HepG2 (cell line): Measurements from ENCODE around the gene CDCA5. TPM values are rescaled to one million over a fixed set of nuclear protein-coding genes. Genes with fewer than 3 reads are reported as not detected.

Experiments
- CEBPZ ChIP-seq: IDR thresholded peaks from 2 replicates; pipeline ENCODE4 v1.6.1; 2012; ENCODE audit warnings: low read length, improper control_type of control experiment
- ELF3 ChIP-seq: IDR thresholded peaks from 2 replicates; pipeline ENCODE4 v1.6.1; 2016; ENCODE audit warnings: missing genetic modification reagents, missing compliant biosample characterization
- ETS1 ChIP-seq: sonication (generic); formaldehyde crosslinking; IDR thresholded peaks from 2 replicates; pipeline ENCODE4 v1.4.0; 2020; ENCODE audit warnings: missing genetic modification reagents
- FOXP4 ChIP-seq: sonication (generic); formaldehyde crosslinking; IDR thresholded peaks from 2 replicates; pipeline ENCODE4 v1.4.0; 2020; ENCODE audit warnings: missing genetic modification reagents
- RXRA ChIP-seq: sonication (generic); formaldehyde crosslinking; IDR thresholded peaks from 2 replicates; pipeline ENCODE4 v1.5.1; 2020; ENCODE audit warnings: missing genetic modification reagents
- SALL2 ChIP-seq: sonication (generic); formaldehyde crosslinking; IDR thresholded peaks from 2 replicates; pipeline ENCODE4 v1.8.1; 2023; ENCODE audit warnings: mild to moderate bottlenecking, missing genetic modification reagents, inconsistent platforms
- TAF1 ChIP-seq: sonication (generic); formaldehyde crosslinking; IDR thresholded peaks from 2 replicates; pipeline ENCODE4 v1.4.0; 2020; ENCODE audit warnings: missing genetic modification reagents
- WIZ ChIP-seq: sonication (generic); formaldehyde crosslinking; IDR thresholded peaks from 2 replicates; pipeline ENCODE4 v1.5.1; 2020; ENCODE audit warnings: mild to moderate bottlenecking, missing genetic modification reagents
- ZFP91 ChIP-seq: sonication (generic); formaldehyde crosslinking; IDR thresholded peaks from 2 replicates; pipeline ENCODE4 v1.9.0; 2022; ENCODE audit warnings: missing genetic modification reagents, mild to moderate bottlenecking, borderline replicate concordance
- ZNF550 ChIP-seq: sonication (generic); formaldehyde crosslinking; IDR thresholded peaks from 2 replicates; pipeline ENCODE4 v1.4.0; 2020; ENCODE audit warnings: mild to moderate bottlenecking, missing genetic modification reagents, borderline replicate concordance
- ZNF558 ChIP-seq: sonication (generic); formaldehyde crosslinking; IDR thresholded peaks from 2 replicates; pipeline ENCODE4 v1.9.0; 2022; ENCODE audit warnings: mild to moderate bottlenecking, missing genetic modification reagents, borderline replicate concordance
- ZSCAN31 ChIP-seq: sonication (generic); formaldehyde crosslinking; IDR thresholded peaks from 2 replicates; pipeline ENCODE4 v1.5.0; 2020; ENCODE audit warnings: low read depth, mild to moderate bottlenecking, missing genetic modification reagents
- polyA plus RNA-seq, 8 experiments: library from polyadenylated mRNA; depleted of rRNA in 3 of 8; stranded (reverse) in 7 of 8; unstranded in 1 of 8; fragments of >200 nt; fragmentation: Illumina TruSeq in 4 of 8; extraction: Trizol in 4 of 8; gene quantifications; 2 replicates each; pipeline versions ENCODE4 v1.2.1 to v1.2.3, GENCODE V29; 2011 to 2016; ENCODE audit warnings: low read depth in 4 of 8, missing spikeins in 1 of 8, mixed read lengths in 1 of 8; ENCODE audit not compliant: insufficient read depth in 1 of 8
- total RNA-seq, 5 experiments: library from RNA; depleted of rRNA; stranded (reverse); fragments of >200 nt; fragmentation: Illumina TruSeq; extraction: Trizol; gene quantifications; 2 replicates each; pipeline ENCODE4 v1.2.3, GENCODE V29; 2016; ENCODE audit warnings: low read depth in 1 of 5
- TF ChIP-seq, protein P1 (sequence below): sonication (generic); formaldehyde crosslinking; IDR thresholded peaks from 2 replicates; pipeline ENCODE4 v1.5.0; 2020; ENCODE audit warnings: missing genetic modification reagents

CDCA5 gene
- total and polyA plus RNA-seq, 2 of the 13 experiments (the other 11 are each of a cell fraction or from before 2014, with no cell fraction given), result 13.5 to 50.6 TPM

DNA sequence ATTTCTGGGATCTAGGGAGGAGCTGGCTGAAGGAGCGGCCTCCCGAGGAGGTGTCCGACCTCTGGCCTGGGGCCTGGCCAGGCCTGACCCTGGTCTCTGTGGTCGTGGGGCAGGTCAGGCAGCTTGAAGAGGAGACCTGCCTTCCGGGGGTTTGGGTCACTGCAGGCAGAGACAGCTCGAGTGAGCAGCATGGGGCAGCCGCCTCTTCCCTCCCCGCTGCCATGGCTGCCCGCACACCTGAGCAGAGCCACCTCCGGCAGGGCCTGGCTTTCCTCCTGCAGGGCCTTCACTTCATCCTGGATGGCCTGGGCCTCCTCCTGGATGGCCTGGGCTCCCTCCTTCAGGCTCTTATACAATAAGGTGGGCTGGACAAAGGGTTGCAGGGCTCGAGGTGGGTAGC, 17.5 kb downstream of the CDCA5 start (continued):
- TF ChIP-seq FOXP4 (CRISPR knock-in tag), result no peak
- no peak for TF ChIP-seq WIZ (CRISPR knock-in tag)
- TF ChIP-seq TAF1 (CRISPR knock-in tag), result peak; percentile 46; the same call in 1 of the 2 replicates
- peak; percentile 25; the same call in 1 of the 2 replicates for TF ChIP-seq RXRA (CRISPR knock-in tag)
- no peak for TF ChIP-seq ZNF550
- TF ChIP-seq, protein P1, sequence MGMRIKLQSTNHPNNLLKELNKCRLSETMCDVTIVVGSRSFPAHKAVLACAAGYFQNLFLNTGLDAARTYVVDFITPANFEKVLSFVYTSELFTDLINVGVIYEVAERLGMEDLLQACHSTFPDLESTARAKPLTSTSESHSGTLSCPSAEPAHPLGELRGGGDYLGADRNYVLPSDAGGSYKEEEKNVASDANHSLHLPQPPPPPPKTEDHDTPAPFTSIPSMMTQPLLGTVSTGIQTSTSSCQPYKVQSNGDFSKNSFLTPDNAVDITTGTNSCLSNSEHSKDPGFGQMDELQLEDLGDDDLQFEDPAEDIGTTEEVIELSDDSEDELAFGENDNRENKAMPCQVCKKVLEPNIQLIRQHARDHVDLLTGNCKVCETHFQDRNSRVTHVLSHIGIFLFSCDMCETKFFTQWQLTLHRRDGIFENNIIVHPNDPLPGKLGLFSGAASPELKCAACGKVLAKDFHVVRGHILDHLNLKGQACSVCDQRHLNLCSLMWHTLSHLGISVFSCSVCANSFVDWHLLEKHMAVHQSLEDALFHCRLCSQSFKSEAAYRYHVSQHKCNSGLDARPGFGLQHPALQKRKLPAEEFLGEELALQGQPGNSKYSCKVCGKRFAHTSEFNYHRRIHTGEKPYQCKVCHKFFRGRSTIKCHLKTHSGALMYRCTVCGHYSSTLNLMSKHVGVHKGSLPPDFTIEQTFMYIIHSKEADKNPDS (CRISPR knock-in tag), result 0 out of 2 replicates have a peak, but pooled peaks have one; percentile 48
- no peak; the same call in 1 of the 2 replicates for TF ChIP-seq ZNF558 (CRISPR knock-in tag)
- TF ChIP-seq CEBPZ, result no peak
- TF ChIP-seq ZFP91 (CRISPR knock-in tag), result peak; percentile 49; the same call in 1 of the 2 replicates
- no peak for TF ChIP-seq ELF3 (CRISPR knock-in tag)
- TF ChIP-seq SALL2 (CRISPR knock-in tag), result peak; percentile 65
- TF ChIP-seq ETS1 (CRISPR knock-in tag), result no peak
- TF ChIP-seq ZSCAN31 (CRISPR knock-in tag), result 0 out of 2 replicates have a peak, but pooled peaks have one; percentile 21
